Adrenal gland (tissue), 5 donors: ENCODE results near the gene GLIS1.

Source experiments
- CTCF ChIP-seq, 6 experiments: fragments of 450-650 bp in 4 of 6; fragments of 200-600 bp in 2 of 6; sonication (generic) in 1 of 6; IDR thresholded peaks; 1 replicate in 5 of 6; 2 replicates in 1 of 6; pipeline versions ENCODE4 v1.5.1 to v1.8.0; 2016 to 2021; ENCODE audit warnings: antibody characterized with exemption in 6 of 6, mild to moderate bottlenecking in 2 of 6, moderate library complexity in 1 of 6
- POLR2A ChIP-seq, 2 donors: fragments of 450-650 bp; IDR thresholded peaks; one replicate each; pipeline ENCODE4 v1.6.1; 2017; ENCODE audit warnings: antibody characterized with exemption in 2 of 2, mild to moderate bottlenecking in 2 of 2, moderate library complexity in 1 of 2
- donor health status: DM: no; HTN: no; CAD: no.

DNA sequence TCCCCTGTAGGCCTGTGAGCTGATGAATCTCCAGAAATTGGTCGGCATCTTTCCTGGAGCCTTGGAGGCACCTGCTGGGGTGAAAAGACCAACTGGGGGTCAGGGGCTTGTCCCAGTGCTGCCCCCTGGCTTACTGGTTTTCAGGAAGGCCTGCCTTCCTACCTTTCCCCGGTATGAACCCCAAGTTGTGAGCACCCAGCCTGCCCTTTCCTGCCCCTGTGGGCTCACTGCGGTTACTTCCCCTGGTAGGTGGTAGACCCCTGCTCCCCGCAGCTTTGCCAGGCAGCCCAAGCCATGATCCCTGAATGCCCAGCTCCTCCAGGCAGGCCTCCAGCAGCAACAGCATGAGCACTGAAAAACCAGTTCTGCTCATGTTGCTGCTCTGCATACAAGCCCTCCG lies 269.6 kb downstream of the GLIS1 start:
- no peak for TF ChIP-seq CTCF (IDR thresholded peaks at IDR 0.05)
- TF ChIP-seq POLR2A (IDR thresholded peaks at IDR 0.05), result no peak
